NB4 (cell line): ENCODE data around the gene COL6A5.

Source experiments
- MYC ChIP-seq: IDR thresholded peaks from 2 replicates; pipeline ENCODE4 v1.6.1; 2011; ENCODE audit warnings: low read depth, low read length
- POLR2A ChIP-seq: IDR thresholded peaks from 2 replicates; pipeline ENCODE4 v1.6.1; 2011; ENCODE audit warnings: mild to moderate bottlenecking; ENCODE audit not compliant: insufficient read length; ENCODE audit errors: extremely low read depth
- TF ChIP-seq, protein P1 (sequence below): IDR thresholded peaks from one replicate; pipeline ENCODE4 v1.5.1; 2012; ENCODE audit warnings: low read depth, low read length
- TF ChIP-seq, protein P2 (sequence below): IDR thresholded peaks from 2 replicates; pipeline ENCODE4 v1.6.1; 2011; ENCODE audit warnings: low read depth, low read length

DNA sequence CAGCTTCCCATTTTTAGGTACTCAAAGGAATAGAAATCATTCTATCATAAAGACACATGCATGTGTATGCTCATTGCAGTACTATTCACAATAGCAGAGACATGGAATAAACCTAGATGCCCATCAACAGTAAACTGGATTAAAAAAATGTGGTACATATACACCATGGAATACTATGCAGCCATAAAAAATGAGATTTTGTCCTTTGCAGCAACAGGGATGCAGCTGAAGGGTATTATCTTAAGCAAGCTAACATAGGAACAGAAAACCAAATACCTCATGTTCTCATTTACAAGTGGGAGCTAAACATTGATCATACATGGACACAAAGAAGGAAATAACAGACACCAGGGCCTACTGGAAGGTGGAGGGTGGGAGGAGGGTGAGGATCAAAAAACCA lies 33.1 kb upstream of the COL6A5 start:
- TF ChIP-seq, protein P1, sequence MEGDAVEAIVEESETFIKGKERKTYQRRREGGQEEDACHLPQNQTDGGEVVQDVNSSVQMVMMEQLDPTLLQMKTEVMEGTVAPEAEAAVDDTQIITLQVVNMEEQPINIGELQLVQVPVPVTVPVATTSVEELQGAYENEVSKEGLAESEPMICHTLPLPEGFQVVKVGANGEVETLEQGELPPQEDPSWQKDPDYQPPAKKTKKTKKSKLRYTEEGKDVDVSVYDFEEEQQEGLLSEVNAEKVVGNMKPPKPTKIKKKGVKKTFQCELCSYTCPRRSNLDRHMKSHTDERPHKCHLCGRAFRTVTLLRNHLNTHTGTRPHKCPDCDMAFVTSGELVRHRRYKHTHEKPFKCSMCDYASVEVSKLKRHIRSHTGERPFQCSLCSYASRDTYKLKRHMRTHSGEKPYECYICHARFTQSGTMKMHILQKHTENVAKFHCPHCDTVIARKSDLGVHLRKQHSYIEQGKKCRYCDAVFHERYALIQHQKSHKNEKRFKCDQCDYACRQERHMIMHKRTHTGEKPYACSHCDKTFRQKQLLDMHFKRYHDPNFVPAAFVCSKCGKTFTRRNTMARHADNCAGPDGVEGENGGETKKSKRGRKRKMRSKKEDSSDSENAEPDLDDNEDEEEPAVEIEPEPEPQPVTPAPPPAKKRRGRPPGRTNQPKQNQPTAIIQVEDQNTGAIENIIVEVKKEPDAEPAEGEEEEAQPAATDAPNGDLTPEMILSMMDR = no peak
- TF ChIP-seq POLR2A = no peak
- TF ChIP-seq, protein P2, sequence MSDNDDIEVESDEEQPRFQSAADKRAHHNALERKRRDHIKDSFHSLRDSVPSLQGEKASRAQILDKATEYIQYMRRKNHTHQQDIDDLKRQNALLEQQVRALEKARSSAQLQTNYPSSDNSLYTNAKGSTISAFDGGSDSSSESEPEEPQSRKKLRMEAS = no peak
- TF ChIP-seq MYC = no peak
